ENCODE measurements around the gene ARL15.

- TF ChIP-seq POLR2A (IDR thresholded peaks at IDR 0.05), result no peak
- TF ChIP-seq, protein P1, sequence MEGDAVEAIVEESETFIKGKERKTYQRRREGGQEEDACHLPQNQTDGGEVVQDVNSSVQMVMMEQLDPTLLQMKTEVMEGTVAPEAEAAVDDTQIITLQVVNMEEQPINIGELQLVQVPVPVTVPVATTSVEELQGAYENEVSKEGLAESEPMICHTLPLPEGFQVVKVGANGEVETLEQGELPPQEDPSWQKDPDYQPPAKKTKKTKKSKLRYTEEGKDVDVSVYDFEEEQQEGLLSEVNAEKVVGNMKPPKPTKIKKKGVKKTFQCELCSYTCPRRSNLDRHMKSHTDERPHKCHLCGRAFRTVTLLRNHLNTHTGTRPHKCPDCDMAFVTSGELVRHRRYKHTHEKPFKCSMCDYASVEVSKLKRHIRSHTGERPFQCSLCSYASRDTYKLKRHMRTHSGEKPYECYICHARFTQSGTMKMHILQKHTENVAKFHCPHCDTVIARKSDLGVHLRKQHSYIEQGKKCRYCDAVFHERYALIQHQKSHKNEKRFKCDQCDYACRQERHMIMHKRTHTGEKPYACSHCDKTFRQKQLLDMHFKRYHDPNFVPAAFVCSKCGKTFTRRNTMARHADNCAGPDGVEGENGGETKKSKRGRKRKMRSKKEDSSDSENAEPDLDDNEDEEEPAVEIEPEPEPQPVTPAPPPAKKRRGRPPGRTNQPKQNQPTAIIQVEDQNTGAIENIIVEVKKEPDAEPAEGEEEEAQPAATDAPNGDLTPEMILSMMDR (IDR thresholded peaks at IDR 0.05), result no peak
Observed at GRCh38 chr5:54024466-54024865, 285.9 kb downstream of the ARL15 start.
